ENCODE data around the gene GANC. TPM values are rescaled to one million over a fixed set of nuclear protein-coding genes. Genes with fewer than 3 reads are reported as not detected.

The GANC gene
- total RNA-seq, 1 experiment from 2014 or later, result 7.4 TPM

Other genes starting within 250 kb of the GANC start
- not detected in 2 replicates for gene PLA2G4D, start 178.6 kb upstream of the GANC start, total RNA-seq (2014; rRNA removed; shearing (Covaris generic); ENCODE audit: low replicate concordance)
- gene PLA2G4F, start 116.6 kb upstream of the GANC start, total RNA-seq (2014; rRNA removed; shearing (Covaris generic); ENCODE audit: low replicate concordance), result not detected in 2 replicates
- 8.7 and 16.3 TPM in 2 replicates for gene VPS39, start 64.9 kb upstream of the GANC start, total RNA-seq (2014; rRNA removed; shearing (Covaris generic); ENCODE audit: low replicate concordance)
- 35.9 and 50.4 TPM in 2 replicates for gene TMEM87A, start 232 bp downstream of the GANC start, total RNA-seq (2014; rRNA removed; shearing (Covaris generic); ENCODE audit: low replicate concordance)
- gene CAPN3, start 86.3 kb downstream of the GANC start, total RNA-seq (2014; rRNA removed; shearing (Covaris generic); ENCODE audit: low replicate concordance), result not detected in 2 replicates
- gene ZNF106, start 217.9 kb downstream of the GANC start, total RNA-seq (2014; rRNA removed; shearing (Covaris generic); ENCODE audit: low replicate concordance), result 22.6 and 26.7 TPM in 2 replicates
- 49.3 and 52.1 TPM in 2 replicates for gene SNAP23, start 222.4 kb downstream of the GANC start, total RNA-seq (2014; rRNA removed; shearing (Covaris generic); ENCODE audit: low replicate concordance)